H1 (cell line): ENCODE measurements around the gene GMPPA. TPM values are rescaled to one million over a fixed set of nuclear protein-coding genes. Genes with fewer than 3 reads are reported as not detected.
A peak's percentile ranks its signal among the peaks of the same experiment; 100 is the strongest.

Experiments used
- CTCF ChIA-PET: fragments of 300-600 bp; sonication (Branson Sonifier 250); formaldehyde crosslinking; loops from one replicate; lab custom pipeline; 2021; ENCODE audit not compliant: partially characterized antibody; lab: Charles Lee
- POLR2A ChIA-PET: fragments of 300-600 bp; sonication (Branson Sonifier 250); formaldehyde crosslinking; loops from one replicate; lab custom pipeline; 2021; ENCODE audit warnings: inconsistent platforms; ENCODE audit not compliant: partially characterized antibody; lab: Charles Lee
- DNase-seq, 2 experiments: peaks; one replicate each; pipeline versions ENCODE4 v3.0.0 to v3.0.0-alpha.2; 2010 to 2022; ENCODE audit warnings: low spot score in 2 of 2, low read depth in 1 of 2, mixed read lengths in 1 of 2
- FAIRE-seq: peaks from 2 replicates; lab custom pipeline; 2011; peaks lifted over from hg19 to GRCh38; lab: Jason Lieb, UNC
- H2AFZ ChIP-seq: 2 replicates; pipeline ENCODE4 v1.8.1; 2012; ENCODE audit warnings: low read length, inconsistent platforms
- H2AK5ac ChIP-seq: 2 replicates; pipeline ENCODE4 v1.6.1; 2013; ENCODE audit warnings: low read depth, low read length
- H2BK120ac ChIP-seq: replicated peaks from 2 replicates; pipeline ENCODE3; 2013; ENCODE audit warnings: low read depth, low read length, inconsistent platforms
- H2BK12ac ChIP-seq: 2 replicates; pipeline ENCODE4 v1.6.1; 2013; ENCODE audit warnings: low read depth, low read length
- H2BK15ac ChIP-seq: 2 replicates; pipeline ENCODE4 v1.6.1; 2013; ENCODE audit warnings: low read length
- H2BK20ac ChIP-seq: 2 replicates; pipeline ENCODE4 v1.6.1; 2013; ENCODE audit warnings: low read length
- H2BK5ac ChIP-seq: 2 replicates; pipeline ENCODE4 v1.6.1; 2013; ENCODE audit warnings: low read depth, low read length
- H3K14ac ChIP-seq: 2 replicates; pipeline ENCODE4 v1.6.1; 2013; ENCODE audit warnings: inconsistent platforms; ENCODE audit not compliant: insufficient read length
- H3K18ac ChIP-seq: 2 replicates; pipeline ENCODE4 v1.6.1; 2013; ENCODE audit warnings: low read length; ENCODE audit errors: extremely low read depth
- H3K23ac ChIP-seq: 2 replicates; pipeline ENCODE4 v1.6.1; 2013; ENCODE audit warnings: inconsistent platforms; ENCODE audit not compliant: insufficient read length
- H3K23me2 ChIP-seq: 2 replicates; pipeline ENCODE4 v1.6.1; 2013; ENCODE audit warnings: low read depth, low read length
- H3K27ac ChIP-seq: 2 replicates; pipeline ENCODE4 v1.6.1; 2011; ENCODE audit warnings: low read depth, low read length, inconsistent platforms
- H3K27me3 ChIP-seq, 4 experiments: replicated peaks in 1 of 4; 1 replicate in 1 of 4; 2 replicates in 3 of 4; pipeline versions ENCODE4 v1.6.1 to v1.8.1; 2011 to 2013; ENCODE audit warnings: low read length in 3 of 4, mild to moderate bottlenecking in 3 of 4, inconsistent platforms in 2 of 4, mixed read lengths in 2 of 4, moderate library complexity in 1 of 4; ENCODE audit not compliant: control insufficient read depth in 3 of 4, insufficient read depth in 3 of 4; ENCODE audit errors: extremely low read depth in 1 of 4
- H3K36me3 ChIP-seq, 4 experiments: 2 replicates each; pipeline versions ENCODE4 v1.6.1 to v1.8.1; 2011 to 2013; ENCODE audit warnings: mild to moderate bottlenecking in 4 of 4, low read length in 3 of 4, moderate library complexity in 2 of 4, control low read depth in 1 of 4, inconsistent platforms in 1 of 4; ENCODE audit not compliant: insufficient read depth in 4 of 4, control insufficient read depth in 2 of 4
- H3K4ac ChIP-seq: replicated peaks from 2 replicates; pipeline ENCODE3; 2013; ENCODE audit warnings: low read length, low read depth, mixed read lengths, inconsistent platforms; ENCODE audit not compliant: insufficient read length
- H3K4me1 ChIP-seq, 4 experiments: replicated peaks in 1 of 4; 1 replicate in 1 of 4; 2 replicates in 3 of 4; pipeline versions ENCODE4 v1.6.1 to v1.8.1; 2011 to 2013; ENCODE audit warnings: low read length in 3 of 4, inconsistent platforms in 2 of 4, mixed read lengths in 1 of 4; ENCODE audit not compliant: insufficient read depth in 4 of 4, control insufficient read depth in 3 of 4
- H3K4me2 ChIP-seq, 2 experiments: 2 replicates each; pipeline versions ENCODE4 v1.6.1 to v1.8.1; 2011 to 2013; ENCODE audit warnings: low read depth in 2 of 2, low read length in 2 of 2, control low read depth in 1 of 2, inconsistent platforms in 1 of 2, mild to moderate bottlenecking in 1 of 2; ENCODE audit not compliant: insufficient read depth in 1 of 2
- H3K4me3 ChIP-seq, 4 experiments: fragments of 200-600, 300-600 bp in 1 of 4; sonication (generic), shearing (Covaris generic), sonication (Bioruptor Twin) in 1 of 4; 2 replicates each; pipeline versions ENCODE4 v1.5.1 to v1.8.1; 2011 to 2016; ENCODE audit warnings: low read length in 4 of 4, low read depth in 3 of 4, control low read depth in 2 of 4, inconsistent platforms in 2 of 4, mild to moderate bottlenecking in 2 of 4, mixed read lengths in 1 of 4, moderate library complexity in 1 of 4; ENCODE audit not compliant: insufficient read depth in 2 of 4; ENCODE audit errors: extremely low read depth in 1 of 4
- H3K56ac ChIP-seq: replicated peaks from 2 replicates; pipeline ENCODE3; 2013; ENCODE audit warnings: low read depth, mild to moderate bottlenecking, mixed read lengths, low read length, inconsistent platforms; ENCODE audit not compliant: insufficient read length
- H3K79me1 ChIP-seq: 2 replicates; pipeline ENCODE4 v1.6.1; 2013; ENCODE audit warnings: low read depth, low read length, control low read depth
- H3K79me2 ChIP-seq, 2 experiments: 2 replicates each; pipeline versions ENCODE4 v1.6.1 to v1.8.1; 2012 to 2013; ENCODE audit warnings: low read length in 2 of 2, mild to moderate bottlenecking in 2 of 2, inconsistent platforms in 1 of 2; ENCODE audit not compliant: insufficient read depth in 2 of 2, control insufficient read depth in 1 of 2
- H3K9ac ChIP-seq, 4 experiments: replicated peaks in 1 of 4; 1 replicate in 1 of 4; 2 replicates in 3 of 4; pipeline versions ENCODE4 v1.6.1 to v1.8.1; 2011 to 2013; ENCODE audit warnings: low read depth in 3 of 4, low read length in 3 of 4, control low read depth in 2 of 4, mild to moderate bottlenecking in 2 of 4, moderate library complexity in 2 of 4, inconsistent platforms in 1 of 4; ENCODE audit errors: extremely low read depth in 1 of 4
- H3K9me3 ChIP-seq, 2 experiments: 2 replicates each; pipeline versions ENCODE4 v1.6.1 to v1.8.1; 2012 to 2013; ENCODE audit warnings: mild to moderate bottlenecking in 2 of 2, moderate library complexity in 2 of 2, control low read depth in 1 of 2, inconsistent platforms in 1 of 2, low read depth in 1 of 2, low read length in 1 of 2, mixed read lengths in 1 of 2; ENCODE audit not compliant: insufficient read depth in 2 of 2
- H4K20me1 ChIP-seq, 2 experiments: replicated peaks in 1 of 2; 2 replicates each; pipeline versions ENCODE3 to v1.8.1; 2011 to 2013; ENCODE audit warnings: inconsistent platforms in 2 of 2, low read length in 2 of 2, mild to moderate bottlenecking in 1 of 2; ENCODE audit not compliant: insufficient read depth in 2 of 2, control insufficient read depth in 1 of 2
- H4K5ac ChIP-seq: 2 replicates; pipeline ENCODE4 v1.6.1; 2013; ENCODE audit warnings: low read length, low read depth, mixed read lengths, inconsistent platforms; ENCODE audit not compliant: insufficient read length
- H4K8ac ChIP-seq: 2 replicates; pipeline ENCODE4 v1.8.0; 2013; ENCODE audit warnings: mild to moderate bottlenecking, moderate library complexity, low read length, inconsistent platforms; ENCODE audit not compliant: insufficient read depth; ENCODE audit errors: extremely low read depth
- H4K91ac ChIP-seq: replicated peaks from 2 replicates; pipeline ENCODE3; 2013; ENCODE audit warnings: low read length, mixed read lengths, inconsistent platforms; ENCODE audit not compliant: insufficient read length
- CEBPB ChIP-seq: IDR thresholded peaks from 2 replicates; pipeline ENCODE4 v1.6.1; 2012; ENCODE audit warnings: low read depth, low read length
- CREB1 ChIP-seq: IDR thresholded peaks from 2 replicates; pipeline ENCODE4 v1.6.1; 2012; ENCODE audit warnings: inconsistent platforms
- JUND ChIP-seq: IDR thresholded peaks from 2 replicates; pipeline ENCODE4 v1.6.1; 2011; ENCODE audit warnings: mild to moderate bottlenecking, improper control_type of control experiment, low read length
- MAFK ChIP-seq: IDR thresholded peaks from 2 replicates; pipeline ENCODE4 v1.6.1; 2012; ENCODE audit warnings: low read depth, mild to moderate bottlenecking, improper control_type of control experiment, low read length
- RAD21 ChIP-seq, 2 experiments: IDR thresholded peaks in 1 of 2; conservative IDR thresholded peaks in 1 of 2; 2 replicates each; pipeline ENCODE4 v1.6.1; 2011; ENCODE audit warnings: low read depth in 2 of 2, low read length in 2 of 2, improper control_type of control experiment in 1 of 2, inconsistent platforms in 1 of 2, mild to moderate bottlenecking in 1 of 2, moderate library complexity in 1 of 2
- SIN3A ChIP-seq, 2 experiments: IDR thresholded peaks in 1 of 2; conservative IDR thresholded peaks in 1 of 2; 2 replicates each; pipeline ENCODE4 v1.6.1; 2011 to 2012; ENCODE audit warnings: low read length in 2 of 2, improper control_type of control experiment in 1 of 2, low read depth in 1 of 2, mild to moderate bottlenecking in 1 of 2
- WGBS, 2 experiments: shearing (Covaris generic) in 1 of 2; methylation state at CpG; one replicate each; pipeline versions ENCODE4 v1.1.6 to v1.1.7; 2013 to 2015; ENCODE audit warnings: low lambda C conversion rate in 2 of 2, mixed read lengths in 2 of 2, inconsistent platforms in 1 of 2, low coverage in 1 of 2, missing lambda C conversion rate in 1 of 2; ENCODE audit not compliant: insufficient replicate concordance in 2 of 2, insufficient coverage in 1 of 2, insufficient read length in 1 of 2; ENCODE audit errors: extremely low coverage in 1 of 2, missing lambda C conversion rate in 1 of 2; 5-methylcytosine and 5-hydroxymethylcytosine counted together
- polyA plus RNA-seq, 7 experiments: library from polyadenylated mRNA; depleted of rRNA in 3 of 7; stranded (reverse) in 5 of 7; unstranded in 2 of 7; fragments of >200 nt in 5 of 7; fragments of 200-250 nt in 2 of 7; gene quantifications; 1 replicate in 5 of 7; 2 replicates in 1 of 7; 4 replicates in 1 of 7; pipeline versions ENCODE4 v1.2.1 to v1.2.3, GENCODE V29; 2011 to 2013; ENCODE audit warnings: missing spikeins in 2 of 7, mixed read lengths in 2 of 7
- total RNA-seq: library from RNA; stranded (reverse); fragmentation: NEBNext Ultra II Directional; extraction: Animal tissue kit (Norgen Biotek cat#: 25700); gene quantifications from 2 replicates; pipeline ENCODE4 v1.2.1, GENCODE V29; 2021
- TF ChIP-seq, protein P1 (sequence below), 3 experiments: IDR thresholded peaks; 1 replicate in 2 of 3; 2 replicates in 1 of 3; pipeline versions ENCODE4 v1.5.1 to v1.6.1; 2011; ENCODE audit warnings: low read length in 3 of 3, mild to moderate bottlenecking in 3 of 3, inconsistent platforms in 2 of 3, low read depth in 1 of 3, moderate library complexity in 1 of 3; ENCODE audit not compliant: insufficient read depth in 1 of 3; ENCODE audit errors: control extremely low read depth in 1 of 3

The GMPPA gene
- total and polyA plus RNA-seq, 2 of the 8 experiments (the other 6 are each of a cell fraction or from before 2014, with no cell fraction given): 34.3 to 98.8 TPM

- Histone ChIP-seq H3K79me1 (no peaks in the 10 kb centered on the region), H3K79me2 (no peaks in the 10 kb centered on the region), H3K18ac (peak overlapping the region; percentile 76; the same call in 1 of the 2 replicates), H3K36me3 (no peaks in the 10 kb centered on the region), H3K4me1 (peaks cover 0 to 27% (median 19%) of the 10 kb centered on the region in 4 experiments; a peak in 6 of 7 replicates), H3K23me2 (peaks cover 2% of the 10 kb centered on the region; the same call in 1 of the 2 replicates), H4K20me1 (no peaks in the 10 kb centered on the region), H2AK5ac (no peak overlapping the region), H2BK120ac (peak overlapping the region; percentile 58), H2BK12ac (peak overlapping the region; percentile 63; the same call in 1 of the 2 replicates), H3K9ac (peak overlapping the region in 1 of 4 experiments; percentile 51; a peak in 1 of 7 replicates), H3K4me2 (peak overlapping the region; percentile 81 to 92), H2BK5ac (peak overlapping the region; percentile 41; the same call in 1 of the 2 replicates), H3K56ac (no peak overlapping the region), H3K23ac (no peak overlapping the region), H2BK20ac (peak overlapping the region; percentile 9; the same call in 1 of the 2 replicates), H3K27me3 (peaks cover 0 to 9% (median 3%) of the 10 kb centered on the region in 4 experiments; a peak in 2 of 7 replicates), H2AFZ (peak overlapping the region; percentile 46; the same call in 1 of the 2 replicates), H3K27ac (no peak overlapping the region), H4K5ac (peak overlapping the region; percentile 18), H3K4ac (peak overlapping the region; percentile 49), H3K14ac (no peak overlapping the region), H4K91ac (peak overlapping the region; percentile 76), H4K8ac (0 out of 2 replicates have a peak overlapping the region, but pooled peaks have one; percentile 16), H3K4me3 (peak overlapping the region; percentile 38 to 63 (median 52)), H3K9me3 (no peaks in the 10 kb centered on the region), H2BK15ac (no peak overlapping the region)
- WGBS, 2 experiments: 10% methylated on average over 21 of the region's 24 CpGs; no CpG with 5 or more reads in 1 of the 2 experiments
- FAIRE-seq (no peak), DNase-seq (no peak)
- POLR2A ChIA-PET: interaction anchor here (0.6 to 2.7 kb wide), 12 partner anchors 12 to 55 kb away, joined by 3 to 10 read pairs (median 6); partner anchors contain the start of genes CHPF, GMPPA and TMEM198
- CTCF ChIA-PET: interaction anchor here (0.6 to 113.1 kb wide), 20 partner anchors 10 to 633 kb away, joined by 3 to 7248 read pairs (median 4); partner anchors contain the start of genes ASIC4, DES, DNPEP and GMPPA
- TF ChIP-seq RAD21 (IDR thresholded peaks at IDR 0.05 in 1 of 2, conservative IDR thresholded peaks at IDR 0.05 in 1 of 2; ENCODE audit: low read depth in 2 of 2, low read length in 2 of 2): peak; percentile 13 to 40; a peak in 2 of 4 replicates
- TF ChIP-seq, protein P1, sequence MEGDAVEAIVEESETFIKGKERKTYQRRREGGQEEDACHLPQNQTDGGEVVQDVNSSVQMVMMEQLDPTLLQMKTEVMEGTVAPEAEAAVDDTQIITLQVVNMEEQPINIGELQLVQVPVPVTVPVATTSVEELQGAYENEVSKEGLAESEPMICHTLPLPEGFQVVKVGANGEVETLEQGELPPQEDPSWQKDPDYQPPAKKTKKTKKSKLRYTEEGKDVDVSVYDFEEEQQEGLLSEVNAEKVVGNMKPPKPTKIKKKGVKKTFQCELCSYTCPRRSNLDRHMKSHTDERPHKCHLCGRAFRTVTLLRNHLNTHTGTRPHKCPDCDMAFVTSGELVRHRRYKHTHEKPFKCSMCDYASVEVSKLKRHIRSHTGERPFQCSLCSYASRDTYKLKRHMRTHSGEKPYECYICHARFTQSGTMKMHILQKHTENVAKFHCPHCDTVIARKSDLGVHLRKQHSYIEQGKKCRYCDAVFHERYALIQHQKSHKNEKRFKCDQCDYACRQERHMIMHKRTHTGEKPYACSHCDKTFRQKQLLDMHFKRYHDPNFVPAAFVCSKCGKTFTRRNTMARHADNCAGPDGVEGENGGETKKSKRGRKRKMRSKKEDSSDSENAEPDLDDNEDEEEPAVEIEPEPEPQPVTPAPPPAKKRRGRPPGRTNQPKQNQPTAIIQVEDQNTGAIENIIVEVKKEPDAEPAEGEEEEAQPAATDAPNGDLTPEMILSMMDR (IDR thresholded peaks at IDR 0.05; ENCODE audit: control extremely low read depth in 1 of 3, insufficient read depth in 1 of 3, low read depth in 1 of 3, low read length in 3 of 3): peak in 2 of 3 experiments; percentile 69; a peak in 3 of 4 replicates
- TF ChIP-seq SIN3A (conservative IDR thresholded peaks at IDR 0.05 in 1 of 2, IDR thresholded peaks at IDR 0.05 in 1 of 2; ENCODE audit: low read depth in 1 of 2, low read length in 2 of 2): no peak
- TF ChIP-seq CEBPB: no peak
- TF ChIP-seq MAFK: no peak
- TF ChIP-seq JUND: no peak
- peak; percentile 52 for TF ChIP-seq CREB1
These were observed 24.5 kb downstream of the GMPPA start for GRCh38 chr2:219523031-219523671.
